ENCODE results near the gene ADCY10.
"Not testable (repeated sequence)": the region's sequence is repeated elsewhere in the genome, so short reads cannot be mapped to it uniquely, and the experiment has no call there.

Gene ADCY10

GRCh38 chr1:167837326-167837725, 76.6 kb downstream of the ADCY10 start:
- H3K4me3 ChIP-seq (ENCODE audit: low read length): no peak overlapping the region
- no peaks in the 10 kb centered on the region for H3K4me1 ChIP-seq (ENCODE audit: insufficient read depth, low read length)
- H3K27ac ChIP-seq (ENCODE audit: low read length): no peak overlapping the region
- H3K27me3 ChIP-seq (ENCODE audit: insufficient read depth, low read length): no peaks in the 10 kb centered on the region
- no peaks in the 10 kb centered on the region for H3K9me3 ChIP-seq (ENCODE audit: insufficient read depth, low read depth, low read length)
- H3K36me3 ChIP-seq (ENCODE audit: insufficient read depth, low read depth, low read length): no peaks in the 10 kb centered on the region
- no peak overlapping the region for H3K9ac ChIP-seq (ENCODE audit: low read depth, low read length)

- H3K27me3 ChIP-seq (ENCODE audit: insufficient read depth, low read length): no peaks in the 10 kb centered on the region
- no peaks in the 10 kb centered on the region for H3K36me3 ChIP-seq (ENCODE audit: insufficient read depth, low read depth, low read length)
- no peak overlapping the region for H3K27ac ChIP-seq (ENCODE audit: low read length)
- no peak overlapping the region for H3K4me3 ChIP-seq (ENCODE audit: low read length)
- H3K9ac ChIP-seq (ENCODE audit: low read depth, low read length): no peak overlapping the region
- H3K9me3 ChIP-seq (ENCODE audit: insufficient read depth, low read depth, low read length): no peaks in the 10 kb centered on the region
- H3K4me1 ChIP-seq (ENCODE audit: insufficient read depth, low read length): no peaks in the 10 kb centered on the region
Measured at GRCh38 chr1:167836197-167836596, 77.7 kb downstream of the ADCY10 start.

GRCh38 chr1:167833904-167834303, 80.0 kb downstream of the ADCY10 start:
- H3K9ac ChIP-seq (ENCODE audit: low read depth, low read length): no peak overlapping the region
- no peaks in the 10 kb centered on the region for H3K36me3 ChIP-seq (ENCODE audit: insufficient read depth, low read depth, low read length)
- no peak overlapping the region for H3K4me3 ChIP-seq (ENCODE audit: low read length)
- no peak overlapping the region for H3K27ac ChIP-seq (ENCODE audit: low read length)
- no peaks in the 10 kb centered on the region for H3K27me3 ChIP-seq (ENCODE audit: insufficient read depth, low read length)
- H3K9me3 ChIP-seq (ENCODE audit: insufficient read depth, low read depth, low read length): no peaks in the 10 kb centered on the region
- peaks cover 8% of the 10 kb centered on the region for H3K4me1 ChIP-seq (ENCODE audit: insufficient read depth, low read length)

GRCh38 chr1:167832693-167833092, 81.2 kb downstream of the ADCY10 start:
- Histone ChIP-seq H3K9ac (ENCODE audit: low read depth, low read length) (no peak overlapping the region), H3K27me3 (ENCODE audit: insufficient read depth, low read length) (no peaks in the 10 kb centered on the region), H3K27ac (ENCODE audit: low read length) (no peak overlapping the region), H3K9me3 (ENCODE audit: insufficient read depth, low read depth, low read length) (no peaks in the 10 kb centered on the region), H3K4me1 (ENCODE audit: insufficient read depth, low read length) (peaks cover 8% of the 10 kb centered on the region), H3K36me3 (ENCODE audit: insufficient read depth, low read depth, low read length) (no peaks in the 10 kb centered on the region), H3K4me3 (ENCODE audit: low read length) (no peak overlapping the region)

- H3K4me3 ChIP-seq (ENCODE audit: low read length); H3K9ac ChIP-seq (ENCODE audit: low read depth, low read length); H3K4me1 ChIP-seq (ENCODE audit: insufficient read depth, low read length); H3K36me3 ChIP-seq (ENCODE audit: insufficient read depth, low read depth, low read length); H3K9me3 ChIP-seq (ENCODE audit: insufficient read depth, low read depth, low read length); H3K27me3 ChIP-seq (ENCODE audit: insufficient read depth, low read length); H3K27ac ChIP-seq (ENCODE audit: low read length): not testable (repeated sequence)
Measured at GRCh38 chr1:167830668-167831067, 83.3 kb downstream of the ADCY10 start.

GRCh38 chr1:167829868-167830267, 84.1 kb downstream of the ADCY10 start:
- H3K4me3 ChIP-seq (ENCODE audit: low read length): no peak overlapping the region
- peaks cover 8% of the 10 kb centered on the region for H3K4me1 ChIP-seq (ENCODE audit: insufficient read depth, low read length)
- H3K36me3 ChIP-seq (ENCODE audit: insufficient read depth, low read depth, low read length): no peaks in the 10 kb centered on the region
- H3K27me3 ChIP-seq (ENCODE audit: insufficient read depth, low read length): no peaks in the 10 kb centered on the region
- H3K27ac ChIP-seq (ENCODE audit: low read length): no peak overlapping the region
- no peaks in the 10 kb centered on the region for H3K9me3 ChIP-seq (ENCODE audit: insufficient read depth, low read depth, low read length)
- no peak overlapping the region for H3K9ac ChIP-seq (ENCODE audit: low read depth, low read length)

GRCh38 chr1:167826127-167826526, 87.8 kb downstream of the ADCY10 start:
- H3K36me3 ChIP-seq (ENCODE audit: insufficient read depth, low read depth, low read length): no peaks in the 10 kb centered on the region
- no peaks in the 10 kb centered on the region for H3K9me3 ChIP-seq (ENCODE audit: insufficient read depth, low read depth, low read length)
- H3K4me1 ChIP-seq (ENCODE audit: insufficient read depth, low read length): peaks cover 20% of the 10 kb centered on the region
- H3K27me3 ChIP-seq (ENCODE audit: insufficient read depth, low read length): no peaks in the 10 kb centered on the region
- no peak overlapping the region for H3K27ac ChIP-seq (ENCODE audit: low read length)
- no peak overlapping the region for H3K4me3 ChIP-seq (ENCODE audit: low read length)
- no peak overlapping the region for H3K9ac ChIP-seq (ENCODE audit: low read depth, low read length)

GRCh38 chr1:167825419-167826079, 88.4 kb downstream of the ADCY10 start:
- Histone ChIP-seq H3K4me1 (ENCODE audit: insufficient read depth, low read length) (peaks cover 25% of the 10 kb centered on the region), H3K9me3 (ENCODE audit: insufficient read depth, low read depth, low read length) (no peaks in the 10 kb centered on the region), H3K27me3 (ENCODE audit: insufficient read depth, low read length) (no peaks in the 10 kb centered on the region), H3K9ac (ENCODE audit: low read depth, low read length) (no peak overlapping the region), H3K4me3 (ENCODE audit: low read length) (no peak overlapping the region), H3K27ac (ENCODE audit: low read length) (no peak overlapping the region), H3K36me3 (ENCODE audit: insufficient read depth, low read depth, low read length) (no peaks in the 10 kb centered on the region)

GRCh38 chr1:167824163-167824794, 89.7 kb downstream of the ADCY10 start:
- Histone ChIP-seq H3K4me3 (ENCODE audit: low read length) (no peak overlapping the region), H3K4me1 (ENCODE audit: insufficient read depth, low read length) (peaks cover 23% of the 10 kb centered on the region), H3K9ac (ENCODE audit: low read depth, low read length) (no peak overlapping the region), H3K9me3 (ENCODE audit: insufficient read depth, low read depth, low read length) (no peaks in the 10 kb centered on the region), H3K27me3 (ENCODE audit: insufficient read depth, low read length) (no peaks in the 10 kb centered on the region), H3K27ac (ENCODE audit: low read length) (no peak overlapping the region), H3K36me3 (ENCODE audit: insufficient read depth, low read depth, low read length) (no peaks in the 10 kb centered on the region)

- H3K27me3 ChIP-seq (ENCODE audit: insufficient read depth, low read length): no peaks in the 10 kb centered on the region
- peaks cover 20% of the 10 kb centered on the region for H3K4me1 ChIP-seq (ENCODE audit: insufficient read depth, low read length)
- no peaks in the 10 kb centered on the region for H3K36me3 ChIP-seq (ENCODE audit: insufficient read depth, low read depth, low read length)
- no peak overlapping the region for H3K27ac ChIP-seq (ENCODE audit: low read length)
- no peaks in the 10 kb centered on the region for H3K9me3 ChIP-seq (ENCODE audit: insufficient read depth, low read depth, low read length)
- H3K4me3 ChIP-seq (ENCODE audit: low read length): no peak overlapping the region
- no peak overlapping the region for H3K9ac ChIP-seq (ENCODE audit: low read depth, low read length)
Measured at GRCh38 chr1:167821969-167822685, 91.8 kb downstream of the ADCY10 start.

- Histone ChIP-seq H3K4me3 (ENCODE audit: low read length) (no peak overlapping the region), H3K27ac (ENCODE audit: low read length) (no peak overlapping the region), H3K9me3 (ENCODE audit: insufficient read depth, low read depth, low read length) (no peaks in the 10 kb centered on the region), H3K4me1 (ENCODE audit: insufficient read depth, low read length) (peaks cover 20% of the 10 kb centered on the region), H3K9ac (ENCODE audit: low read depth, low read length) (no peak overlapping the region), H3K36me3 (ENCODE audit: insufficient read depth, low read depth, low read length) (no peaks in the 10 kb centered on the region), H3K27me3 (ENCODE audit: insufficient read depth, low read length) (no peaks in the 10 kb centered on the region)
Measured at GRCh38 chr1:167821356-167821685, 92.6 kb downstream of the ADCY10 start.
